T-cell (primary cell): Measurements from ENCODE around the gene CD300LB. TPM values are rescaled to one million over a fixed set of nuclear protein-coding genes. Genes with fewer than 3 reads are reported as not detected.
"Not testable (repeated sequence)": the region's sequence is repeated elsewhere in the genome, so short reads cannot be mapped to it uniquely, and the experiment has no call there.

Experiments used
- ATAC-seq, 4 experiments: fragments of 200-7000 bp in 3 of 4; fragments of 150-1000 bp in 1 of 4; cut with Tn5 transposase; replicated peaks in 1 of 4; 1 replicate in 3 of 4; 2 replicates in 1 of 4; pipeline ENCODE4 v1.10.0; 2021; ENCODE audit warnings: moderate library complexity in 3 of 4, mild to moderate bottlenecking in 2 of 4, moderate number of reproducible peaks in 1 of 4
- CTCF ChIA-PET, 2 donors: fragments of 300-600 bp; sonication (Branson Sonifier 250); formaldehyde crosslinking; loops; one replicate each; lab custom pipeline; 2022; ENCODE audit warnings: antibody characterized with exemption in 2 of 2; lab: Charles Lee
- POLR2A ChIA-PET, 2 donors: fragments of 300-600 bp; sonication (Branson Sonifier 250); formaldehyde crosslinking; loops; one replicate each; lab custom pipeline; 2022; ENCODE audit warnings: antibody characterized with exemption in 2 of 2; lab: Charles Lee
- DNase-seq, 35 experiments: peaks; one replicate each; pipeline versions ENCODE4 v3.0.0 to v3.0.0-alpha.2; 2013 to 2023
- H3K27ac ChIP-seq: one replicate; pipeline ENCODE4 v1.5.1; 2013; ENCODE audit warnings: low read length
- H3K27me3 ChIP-seq, 2 experiments: replicated peaks in 1 of 2; 1 replicate in 1 of 2; 2 replicates in 1 of 2; pipeline versions ENCODE4 v1.6.1 to v1.7.0; 2013; ENCODE audit warnings: low read length in 1 of 2, mixed read lengths in 1 of 2; ENCODE audit not compliant: control insufficient read depth in 2 of 2, insufficient read depth in 2 of 2; ENCODE audit errors: extremely low read depth in 1 of 2
- H3K36me3 ChIP-seq, 2 donors: 1 replicate in 1 of 2; 2 replicates in 1 of 2; pipeline versions ENCODE4 v1.6.1 to v1.7.0; 2013; ENCODE audit warnings: low read length in 1 of 2; ENCODE audit not compliant: control insufficient read depth in 2 of 2, insufficient read depth in 1 of 2; ENCODE audit errors: extremely low read depth in 1 of 2
- H3K4me1 ChIP-seq, 2 experiments: 1 replicate in 1 of 2; 2 replicates in 1 of 2; pipeline versions ENCODE4 v1.6.1 to v1.7.0; 2013; ENCODE audit warnings: low read length in 2 of 2, mixed read lengths in 1 of 2; ENCODE audit not compliant: insufficient read depth in 2 of 2, control insufficient read depth in 1 of 2; ENCODE audit errors: extremely low read depth in 1 of 2
- H3K4me3 ChIP-seq, 2 donors: 1 replicate in 1 of 2; 2 replicates in 1 of 2; pipeline versions ENCODE4 v1.5.1 to v1.7.0; 2013; ENCODE audit warnings: mild to moderate bottlenecking in 2 of 2, low read length in 1 of 2, moderate library complexity in 1 of 2; ENCODE audit not compliant: control insufficient read depth in 1 of 2; ENCODE audit errors: extremely low read depth in 1 of 2
- H3K9me3 ChIP-seq: 2 replicates; pipeline ENCODE4 v1.7.0; 2013
- H3K27ac Mint-ChIP-seq, 2 donors: one replicate each; pipeline ENCODE4 v1.8.0; 2020 to 2021; ENCODE audit warnings: mild to moderate bottlenecking in 2 of 2, mixed read lengths in 2 of 2
- H3K27me3 Mint-ChIP-seq, 2 donors: one replicate each; pipeline ENCODE4 v1.8.0; 2021 to 2022; ENCODE audit warnings: mixed read lengths in 2 of 2
- H3K36me3 Mint-ChIP-seq: one replicate; pipeline ENCODE4 v1.8.0; 2021; ENCODE audit warnings: mixed read lengths
- H3K4me1 Mint-ChIP-seq, 3 donors: one replicate each; pipeline ENCODE4 v1.8.0; 2020 to 2022; ENCODE audit warnings: mixed read lengths in 3 of 3, mild to moderate bottlenecking in 1 of 3
- H3K4me3 Mint-ChIP-seq, 3 donors: one replicate each; pipeline ENCODE4 v1.8.0; 2020 to 2022; ENCODE audit warnings: mild to moderate bottlenecking in 3 of 3, mixed read lengths in 3 of 3, moderate library complexity in 3 of 3
- H3K9me3 Mint-ChIP-seq, 3 donors: one replicate each; pipeline ENCODE4 v1.8.0; 2020 to 2022; ENCODE audit warnings: mixed read lengths in 3 of 3
- WGBS: methylation state at CpG from one replicate; pipeline ENCODE4 v1.1.5; 2013; ENCODE audit warnings: missing lambda C conversion rate; ENCODE audit not compliant: insufficient coverage; 5-methylcytosine and 5-hydroxymethylcytosine counted together
- total RNA-seq, 35 experiments: library from RNA in 6 of 35; stranded (reverse) in 6 of 35; fragments of 120-200 nt in 1 of 35; gene quantifications; one replicate each; pipeline versions ENCODE4 v1.2.1 to v1.2.4 and lab custom pipeline; 2013 to 2026

Gene CD300LB
- total RNA-seq, 5 donors from 2014 or later (not counting 1 experiment from before 2014, with no cell fraction given): not detected

DNA sequence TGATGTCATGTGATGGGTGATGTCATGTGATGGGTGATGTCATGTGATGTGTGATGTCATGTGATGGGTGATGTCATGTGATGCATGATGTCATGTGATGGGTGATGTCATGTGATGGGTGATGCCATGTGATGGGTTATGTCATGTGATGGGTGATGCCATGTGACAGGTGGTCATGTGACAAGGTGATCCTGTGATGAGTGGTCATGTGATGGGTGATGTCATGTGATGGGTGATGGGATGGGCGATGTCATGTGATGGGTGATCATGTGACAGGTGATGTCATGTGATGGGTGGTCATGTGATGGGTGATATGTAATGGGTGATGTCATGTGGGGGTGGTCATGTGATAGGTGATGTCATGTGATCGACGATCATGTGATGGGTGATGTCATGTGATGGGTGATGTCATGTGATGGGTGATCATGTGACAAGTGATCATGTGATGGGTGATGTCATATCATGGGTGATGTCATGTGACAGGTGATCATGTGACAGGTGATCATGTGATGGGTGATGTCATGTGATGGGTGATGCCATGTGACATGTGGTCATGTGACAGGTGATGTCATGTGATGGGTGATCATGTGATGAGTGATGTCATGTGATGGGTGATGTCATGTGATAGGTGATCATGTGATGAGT is 17.2 kb downstream of the CD300LB start:
- Mint-ChIP-seq H3K9me3 (peaks cover 11 to 21% (median 20%) of the 10 kb centered on the region in 3 donors), H3K27me3 (peaks cover 21 to 24% of the 10 kb centered on the region in 2 donors), H3K27ac (peak overlapping the region; percentile 41 to 64), H3K36me3 (no peaks in the 10 kb centered on the region), H3K4me3 (peak overlapping the region in 2 of 3 donors; percentile 46 to 54), H3K4me1 (peaks cover 0 to 9% (median 7%) of the 10 kb centered on the region in 3 donors)
- Histone ChIP-seq H3K27ac (no peak overlapping the region), H3K27me3 (peaks cover 0 to 16% of the 10 kb centered on the region in 2 experiments), H3K9me3 (no peaks in the 10 kb centered on the region), H3K4me1 (no peaks in the 10 kb centered on the region), H3K36me3 (no peaks in the 10 kb centered on the region), H3K4me3 (no peak overlapping the region)
- WGBS: 88% methylated on average over 3 of the region's 3 CpGs
- DNase-seq: peak in 26 of 35 experiments; percentile 17 to 72 (median 38)
- ATAC-seq: peak in 2 of 4 experiments; percentile 37 to 74
- ChIA-PET CTCF (no interaction called here), POLR2A (no interaction called here)

DNA sequence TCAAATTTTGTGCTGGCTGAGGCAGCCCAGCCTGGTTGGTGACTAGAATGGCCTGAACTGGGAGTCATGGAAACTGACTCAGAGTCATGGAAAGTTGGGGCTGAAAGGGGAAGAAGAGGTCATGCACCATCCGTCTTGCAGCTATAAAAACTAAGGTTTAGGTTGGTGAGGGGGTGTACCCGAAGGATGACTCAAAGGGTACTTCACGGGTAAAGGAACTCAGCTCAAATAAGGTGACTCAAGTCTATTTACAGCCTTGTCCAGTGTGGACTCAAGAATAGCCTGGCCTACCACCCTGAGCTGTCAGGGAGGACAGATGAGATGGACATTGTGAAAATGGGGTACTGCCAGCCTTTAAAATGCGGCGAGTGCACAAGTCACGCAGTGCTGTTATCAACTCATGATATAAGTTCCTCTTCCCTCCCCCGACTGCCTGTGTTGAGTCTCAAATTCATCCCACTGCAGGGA is 18.6 kb downstream of the CD300LB start:
- no peak overlapping the region for H3K27ac Mint-ChIP-seq
- no peak overlapping the region for H3K27ac ChIP-seq
- no peaks in the 10 kb centered on the region for H3K36me3 Mint-ChIP-seq
- ChIA-PET CTCF (no interaction called here), POLR2A (no interaction called here)
- no peaks in the 10 kb centered on the region for H3K36me3 ChIP-seq
- peaks cover 0 to 16% of the 10 kb centered on the region in 2 experiments for H3K27me3 ChIP-seq
- no peak overlapping the region for H3K4me3 ChIP-seq
- peaks cover 11% of the 10 kb centered on the region in 3 donors for H3K9me3 Mint-ChIP-seq
- no peak overlapping the region for H3K4me3 Mint-ChIP-seq
- H3K4me1 ChIP-seq: no peaks in the 10 kb centered on the region
- peaks cover 0 to 9% (median 7%) of the 10 kb centered on the region in 3 donors for H3K4me1 Mint-ChIP-seq
- DNase-seq: peak in 1 of 35 experiments; percentile 18
- peaks cover 14 to 25% of the 10 kb centered on the region in 2 donors for H3K27me3 Mint-ChIP-seq
- 38% methylated on average over 2 of the region's 7 CpGs for WGBS
- no peaks in the 10 kb centered on the region for H3K9me3 ChIP-seq
- no peak for ATAC-seq

DNA sequence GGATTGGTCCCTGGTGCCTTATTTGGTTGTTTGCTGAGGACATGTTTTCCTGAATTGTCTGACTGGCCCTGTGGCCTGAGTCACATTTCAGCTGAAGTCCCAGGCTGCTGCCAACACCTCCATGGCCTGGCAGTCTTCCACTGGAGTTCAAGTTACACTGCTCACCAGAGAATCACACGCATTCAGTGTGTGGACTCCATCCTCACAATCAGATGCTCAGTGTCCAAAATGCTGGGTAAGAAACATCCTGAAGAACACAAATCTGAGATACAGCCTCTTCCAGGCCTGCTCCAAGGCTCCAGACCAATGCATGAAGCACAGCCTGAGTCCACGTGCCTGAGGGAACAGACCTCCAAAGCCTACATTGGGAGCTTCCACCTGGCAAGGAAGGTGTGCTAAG is 19.2 kb downstream of the CD300LB start:
- peaks cover 11 to 24% of the 10 kb centered on the region in 2 donors for H3K27me3 Mint-ChIP-seq
- Histone ChIP-seq H3K36me3 (no peaks in the 10 kb centered on the region), H3K27me3 (peaks cover 0 to 16% of the 10 kb centered on the region in 2 experiments), H3K4me3 (no peak overlapping the region), H3K27ac (no peak overlapping the region), H3K4me1 (no peaks in the 10 kb centered on the region), H3K9me3 (no peaks in the 10 kb centered on the region)
- ATAC-seq: no peak
- H3K4me3 Mint-ChIP-seq: no peak overlapping the region
- peaks cover 11% of the 10 kb centered on the region in 3 donors for H3K9me3 Mint-ChIP-seq
- ChIA-PET POLR2A (no interaction called here), CTCF (no interaction called here)
- DNase-seq: no peak
- no peaks in the 10 kb centered on the region for H3K36me3 Mint-ChIP-seq
- no peak overlapping the region for H3K27ac Mint-ChIP-seq
- peaks cover 0 to 9% (median 7%) of the 10 kb centered on the region in 3 donors for H3K4me1 Mint-ChIP-seq
- 83% methylated on average over 2 of the region's 2 CpGs for WGBS

DNA sequence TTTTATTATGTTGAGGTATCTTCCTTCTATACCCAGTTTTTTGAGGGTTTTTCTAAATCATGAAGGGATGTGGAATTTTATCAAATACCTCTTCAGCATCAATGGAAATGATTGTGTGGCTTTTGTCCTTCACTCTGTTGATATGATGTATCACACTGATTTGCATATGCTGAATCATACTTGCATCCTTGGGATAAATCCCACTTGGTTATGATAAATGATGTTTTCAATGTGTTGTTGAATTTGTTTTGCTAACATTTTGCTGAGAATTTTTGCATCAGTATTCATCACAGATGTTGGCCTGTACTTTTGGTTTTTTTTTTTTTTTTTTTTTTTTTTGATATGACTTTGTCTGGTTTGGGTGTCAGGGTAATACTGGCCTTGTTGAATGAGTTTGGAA is 23.1 kb downstream of the CD300LB start:
- Mint-ChIP-seq H3K4me1 (peaks cover 0 to 4% (median 0%) of the 10 kb centered on the region in 3 donors), H3K9me3 (no peaks in the 10 kb centered on the region), H3K27me3 (peaks cover 4 to 13% of the 10 kb centered on the region in 2 donors), H3K27ac (no peak overlapping the region), H3K36me3 (no peaks in the 10 kb centered on the region), H3K4me3 (no peak overlapping the region)
- no peak for DNase-seq
- ChIA-PET CTCF (no interaction called here), POLR2A (no interaction called here)
- H3K4me1 ChIP-seq: no peaks in the 10 kb centered on the region
- no peak for ATAC-seq
- H3K36me3 ChIP-seq: no peaks in the 10 kb centered on the region
- H3K27ac ChIP-seq: no peak overlapping the region
- H3K27me3 ChIP-seq: peaks cover 0 to 10% of the 10 kb centered on the region in 2 experiments
- H3K4me3 ChIP-seq: no peak overlapping the region
- H3K9me3 ChIP-seq: no peaks in the 10 kb centered on the region

DNA sequence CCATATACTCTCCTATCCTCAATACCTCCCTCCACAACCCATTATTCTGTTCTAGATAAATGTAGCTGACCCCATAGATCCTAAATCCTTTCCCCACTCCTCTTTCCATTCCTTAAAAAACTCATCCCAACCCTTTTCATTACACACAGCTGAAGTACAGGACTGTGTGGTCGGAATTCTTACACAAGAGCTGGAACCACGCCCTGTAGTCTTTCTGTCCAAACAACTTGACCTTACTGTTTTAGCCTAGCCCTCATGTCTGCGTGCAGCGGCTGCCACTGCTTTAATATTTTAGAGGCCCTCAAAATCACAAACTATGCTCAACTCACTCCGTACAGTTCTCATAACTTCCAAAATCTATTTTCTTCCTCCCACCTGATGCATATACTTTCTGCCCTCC is 27.3 kb downstream of the CD300LB start:
- POLR2A ChIA-PET, H3K4me3 Mint-ChIP-seq, H3K4me1 ChIP-seq, ATAC-seq, H3K4me1 Mint-ChIP-seq, H3K4me3 ChIP-seq, H3K27ac ChIP-seq, H3K27ac Mint-ChIP-seq, H3K36me3 Mint-ChIP-seq, H3K9me3 Mint-ChIP-seq, DNase-seq, H3K27me3 Mint-ChIP-seq, H3K36me3 ChIP-seq, H3K27me3 ChIP-seq, CTCF ChIA-PET, H3K9me3 ChIP-seq: not testable (repeated sequence)
- WGBS: 83% methylated on average over 5 of the region's 5 CpGs

DNA sequence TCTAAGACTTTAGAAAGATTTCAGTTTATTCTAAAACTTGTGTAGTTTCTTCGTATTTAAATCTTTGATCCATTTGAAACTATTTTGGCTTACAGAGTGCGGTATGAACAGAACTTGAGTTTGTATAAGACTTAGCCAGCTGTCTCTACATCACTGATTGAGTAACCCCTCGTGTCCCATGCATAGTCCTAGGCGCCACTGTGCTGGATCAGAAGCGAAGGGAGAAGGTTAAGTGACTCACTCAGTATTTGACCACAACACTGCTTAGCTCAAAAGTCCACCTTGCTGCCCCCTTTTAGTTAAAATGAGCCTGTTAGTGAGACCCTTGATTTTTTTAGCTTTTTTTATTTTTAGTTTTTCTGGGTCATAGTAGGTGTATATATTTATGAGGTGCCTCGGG is 28.4 kb downstream of the CD300LB start:
- H3K9me3 ChIP-seq: no peaks in the 10 kb centered on the region
- Mint-ChIP-seq H3K27ac (no peak overlapping the region), H3K9me3 (no peaks in the 10 kb centered on the region), H3K27me3 (no peaks in the 10 kb centered on the region), H3K4me3 (no peak overlapping the region), H3K36me3 (no peaks in the 10 kb centered on the region), H3K4me1 (no peaks in the 10 kb centered on the region)
- WGBS: 83% methylated on average over 3 of the region's 6 CpGs
- no peaks in the 10 kb centered on the region for H3K4me1 ChIP-seq
- ChIA-PET POLR2A (no interaction called here), CTCF (no interaction called here)
- H3K4me3 ChIP-seq: no peak overlapping the region
- no peaks in the 10 kb centered on the region for H3K27me3 ChIP-seq
- DNase-seq (no peak), ATAC-seq (no peak)
- H3K27ac ChIP-seq: no peak overlapping the region
- H3K36me3 ChIP-seq: no peaks in the 10 kb centered on the region
